Neural progenitor cell (in vitro differentiated cells): Measurements from ENCODE around the gene NFASC.

Experiments used
- CTCF ChIP-seq: fragments of 200-600 bp; sonication (generic); IDR thresholded peaks from 2 replicates; pipeline ENCODE4 v1.5.1; 2017; ENCODE audit warnings: antibody characterized with exemption, mild to moderate bottlenecking
- EZH2 ChIP-seq: fragments of 200-600 bp; sonication (generic); IDR thresholded peaks from 2 replicates; pipeline ENCODE4 v1.6.1; 2017; ENCODE audit warnings: antibody characterized with exemption, mild to moderate bottlenecking, moderate library complexity

- no peak for TF ChIP-seq CTCF
- TF ChIP-seq EZH2 = no peak
These were observed 183.4 kb downstream of the NFASC start for GRCh38 chr1:205054013-205054412.
